Osteoblast (primary cell): ENCODE measurements around the gene CTNND2. TPM values are rescaled to one million over a fixed set of nuclear protein-coding genes. Genes with fewer than 3 reads are reported as not detected.

Experiments
- DNase-seq: peaks from one replicate; pipeline ENCODE4 v3.0.0; 2011; ENCODE audit warnings: low spot score, mixed read lengths; ENCODE audit not compliant: insufficient read length; ENCODE audit errors: missing footprints
- H2AFZ ChIP-seq: 2 replicates; pipeline ENCODE4 v1.6.0; 2011; ENCODE audit warnings: mild to moderate bottlenecking, low read length
- H3K27ac ChIP-seq: 2 replicates; pipeline ENCODE4 v1.5.1; 2011; ENCODE audit warnings: mild to moderate bottlenecking, low read depth, low read length, moderate library complexity
- H3K27me3 ChIP-seq: 2 replicates; pipeline ENCODE4 v1.6.0; 2012; ENCODE audit warnings: mild to moderate bottlenecking, control low read depth, inconsistent platforms, low read length, moderate library complexity; ENCODE audit not compliant: insufficient read depth
- H3K36me3 ChIP-seq: 2 replicates; pipeline ENCODE4 v1.5.1; 2011; ENCODE audit warnings: mild to moderate bottlenecking, low read length, control low read depth, moderate library complexity; ENCODE audit not compliant: insufficient read depth
- H3K4me1 ChIP-seq: 2 replicates; pipeline ENCODE4 v1.5.1; 2011; ENCODE audit warnings: mild to moderate bottlenecking, low read length, control low read depth, moderate library complexity; ENCODE audit not compliant: insufficient read depth
- H3K4me2 ChIP-seq: 2 replicates; pipeline ENCODE4 v1.6.0; 2011; ENCODE audit warnings: mild to moderate bottlenecking, low read length; ENCODE audit not compliant: insufficient read depth
- H3K4me3 ChIP-seq: fragments of 200-600 bp; sonication (generic); 3 replicates; pipeline ENCODE4 v1.5.1; 2012; ENCODE audit warnings: mild to moderate bottlenecking, low read length, inconsistent platforms; ENCODE audit not compliant: insufficient read depth
- H3K79me2 ChIP-seq: 2 replicates; pipeline ENCODE4 v1.6.0; 2012; ENCODE audit warnings: mild to moderate bottlenecking, low read length, control low read depth, inconsistent platforms; ENCODE audit not compliant: insufficient read depth
- H3K9me3 ChIP-seq: 2 replicates; pipeline ENCODE4 v1.5.1; 2011; ENCODE audit warnings: low read depth, low read length, control low read depth
- H4K20me1 ChIP-seq: 2 replicates; pipeline ENCODE4 v1.6.0; 2012; ENCODE audit warnings: mild to moderate bottlenecking, low read length, control low read depth; ENCODE audit not compliant: insufficient read depth
- CTCF ChIP-seq: IDR thresholded peaks from 2 replicates; pipeline ENCODE4 v1.5.1; 2011; ENCODE audit warnings: mild to moderate bottlenecking, low read depth, low read length, moderate library complexity; ENCODE audit errors: extremely low read depth
- total RNA-seq: library from RNA; depleted of rRNA; stranded (reverse); fragments of >200 nt; gene quantifications from 2 replicates; pipeline ENCODE4 v1.2.3, GENCODE V29; 2012

The CTNND2 gene
- total RNA-seq, 1 donor, result not detected

- no peak for TF ChIP-seq CTCF
- Histone ChIP-seq H3K4me2 (no peak overlapping the region), H4K20me1 (no peaks in the 10 kb centered on the region), H3K36me3 (no peaks in the 10 kb centered on the region), H3K79me2 (no peaks in the 10 kb centered on the region), H2AFZ (no peak overlapping the region), H3K27me3 (no peaks in the 10 kb centered on the region), H3K27ac (no peak overlapping the region), H3K4me3 (no peak overlapping the region), H3K9me3 (no peaks in the 10 kb centered on the region), H3K4me1 (no peaks in the 10 kb centered on the region)
- no peak for DNase-seq
These were observed 954.2 kb downstream of the CTNND2 start for GRCh38 chr5:10949856-10950630.

GRCh38 chr5:10946050-10946449 lies 958.2 kb downstream of the CTNND2 start:
- no peak overlapping the region for H3K4me2 ChIP-seq
- no peak overlapping the region for H3K4me3 ChIP-seq
- DNase-seq, result no peak
- H3K27ac ChIP-seq, result no peak overlapping the region
- TF ChIP-seq CTCF, result no peak
- no peaks in the 10 kb centered on the region for H3K36me3 ChIP-seq
- no peaks in the 10 kb centered on the region for H4K20me1 ChIP-seq
- H3K79me2 ChIP-seq, result no peaks in the 10 kb centered on the region
- H3K9me3 ChIP-seq, result no peaks in the 10 kb centered on the region
- no peaks in the 10 kb centered on the region for H3K27me3 ChIP-seq
- no peak overlapping the region for H2AFZ ChIP-seq
- no peaks in the 10 kb centered on the region for H3K4me1 ChIP-seq

GRCh38 chr5:10941900-10942299 lies 962.3 kb downstream of the CTNND2 start:
- no peaks in the 10 kb centered on the region for H3K27me3 ChIP-seq
- H3K4me1 ChIP-seq, result no peaks in the 10 kb centered on the region
- DNase-seq, result no peak
- H3K27ac ChIP-seq, result no peak overlapping the region
- no peak overlapping the region for H3K4me2 ChIP-seq
- TF ChIP-seq CTCF, result no peak
- no peaks in the 10 kb centered on the region for H3K36me3 ChIP-seq
- no peaks in the 10 kb centered on the region for H3K9me3 ChIP-seq
- no peak overlapping the region for H2AFZ ChIP-seq
- H3K79me2 ChIP-seq, result no peaks in the 10 kb centered on the region
- H3K4me3 ChIP-seq, result no peak overlapping the region
- H4K20me1 ChIP-seq, result no peaks in the 10 kb centered on the region

- H3K4me2 ChIP-seq, result no peak overlapping the region
- no peaks in the 10 kb centered on the region for H3K27me3 ChIP-seq
- no peaks in the 10 kb centered on the region for H3K36me3 ChIP-seq
- no peaks in the 10 kb centered on the region for H3K4me1 ChIP-seq
- no peak for TF ChIP-seq CTCF
- no peaks in the 10 kb centered on the region for H3K9me3 ChIP-seq
- no peaks in the 10 kb centered on the region for H3K79me2 ChIP-seq
- no peak for DNase-seq
- H3K4me3 ChIP-seq, result no peak overlapping the region
- H2AFZ ChIP-seq, result no peak overlapping the region
- no peaks in the 10 kb centered on the region for H4K20me1 ChIP-seq
- no peak overlapping the region for H3K27ac ChIP-seq
These were observed 968.0 kb downstream of the CTNND2 start for GRCh38 chr5:10936081-10936855.
